ENCODE measurements around the gene GNAT2. TPM values are rescaled to one million over a fixed set of nuclear protein-coding genes. Genes with fewer than 3 reads are reported as not detected.

GNAT2 gene
- total and polyA plus RNA-seq, 4 donors: 0.24 TPM; not detected in 3

DNA sequence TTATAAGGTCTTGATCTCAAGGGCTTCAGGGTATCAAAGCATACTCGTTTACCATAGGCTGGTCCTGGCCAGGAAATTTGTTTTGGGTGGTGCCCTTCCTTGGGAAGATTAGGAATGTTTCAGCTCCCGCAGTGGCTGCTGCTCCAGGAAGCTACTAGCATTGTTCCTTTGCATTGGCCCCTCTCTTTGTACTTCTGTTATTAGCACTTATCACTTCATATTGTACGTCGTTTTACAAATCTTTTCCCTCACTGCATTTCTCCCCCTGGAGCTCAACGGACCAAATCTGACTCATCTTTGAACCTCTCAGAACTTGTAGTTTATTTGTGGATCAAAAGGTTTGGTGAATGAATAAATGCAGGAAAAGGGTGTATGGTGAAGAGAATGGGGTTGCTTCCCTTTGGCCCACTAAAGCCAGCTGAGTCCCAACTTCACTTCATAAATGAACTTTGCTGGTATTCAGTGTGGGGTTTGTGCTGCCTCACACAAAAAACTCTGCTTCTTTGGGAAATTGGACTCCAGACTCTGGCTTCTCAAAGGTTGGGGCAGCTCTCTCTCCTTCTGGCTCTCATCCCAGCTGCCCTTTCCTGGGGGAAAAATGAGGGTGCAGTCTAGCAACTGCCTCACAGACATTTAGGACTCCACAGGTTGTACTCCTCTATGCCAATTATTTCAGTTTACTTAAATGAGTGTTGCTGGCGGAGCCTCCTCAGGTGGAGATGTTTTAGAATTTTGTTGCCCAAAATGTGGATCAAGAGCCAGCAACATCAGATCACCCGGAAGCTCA lies 5.9 kb downstream of the GNAT2 start:
- Histone ChIP-seq H3K4me1 (ENCODE audit: control insufficient read depth in 5 of 5, insufficient read depth in 5 of 5, low read length in 5 of 5) (peaks cover 0 to 7% (median 0%) of the 10 kb centered on the region in 5 donors), H3K27me3 (ENCODE audit: control insufficient read depth in 3 of 3, insufficient read depth in 3 of 3, low read length in 2 of 3) (peaks cover 0 to 8% (median 0%) of the 10 kb centered on the region in 3 donors), H3K4me3 (no peak overlapping the region), H3K9ac (ENCODE audit: insufficient read depth in 1 of 2, low read length in 2 of 2) (no peak overlapping the region), H3K27ac (ENCODE audit: low read depth in 1 of 2, low read length in 1 of 2) (peak overlapping the region in 1 of 2 donors; percentile 56), H3K9me3 (ENCODE audit: control insufficient read depth in 4 of 4, insufficient read depth in 3 of 4, low read length in 3 of 4) (no peaks in the 10 kb centered on the region), H3K36me3 (ENCODE audit: control insufficient read depth in 4 of 4, insufficient read depth in 4 of 4, low read length in 4 of 4) (no peaks in the 10 kb centered on the region)
- no peak for ATAC-seq (ENCODE audit: insufficient read depth, low FRiP score)
- no peak for DNase-seq
- 52 to 78% methylated on average over 7 of the region's 7 CpGs for WGBS, 2 donors
- TF ChIP-seq CTCF (IDR thresholded peaks at IDR 0.05; ENCODE audit: control extremely low read depth, extremely low read depth): no peak

GRCh38 chr1:109611308-109611990 lies 8.0 kb downstream of the GNAT2 start:
- 74 to 90% methylated on average over 13 of the region's 13 CpGs for WGBS, 2 donors
- Histone ChIP-seq H3K9ac (ENCODE audit: insufficient read depth in 1 of 2, low read length in 2 of 2) (no peak overlapping the region), H3K27ac (ENCODE audit: low read depth in 1 of 2, low read length in 1 of 2) (no peak overlapping the region), H3K36me3 (ENCODE audit: control insufficient read depth in 4 of 4, insufficient read depth in 4 of 4, low read length in 4 of 4) (no peaks in the 10 kb centered on the region), H3K4me3 (no peak overlapping the region), H3K27me3 (ENCODE audit: control insufficient read depth in 3 of 3, insufficient read depth in 3 of 3, low read length in 2 of 3) (peaks cover 0 to 8% (median 0%) of the 10 kb centered on the region in 3 donors), H3K9me3 (ENCODE audit: control insufficient read depth in 4 of 4, insufficient read depth in 3 of 4, low read length in 3 of 4) (no peaks in the 10 kb centered on the region), H3K4me1 (ENCODE audit: control insufficient read depth in 5 of 5, insufficient read depth in 5 of 5, low read length in 5 of 5) (peaks cover 0 to 7% (median 0%) of the 10 kb centered on the region in 5 donors)
- no peak for DNase-seq
- ATAC-seq (ENCODE audit: insufficient read depth, low FRiP score): no peak
- no peak for TF ChIP-seq CTCF (IDR thresholded peaks at IDR 0.05; ENCODE audit: control extremely low read depth, extremely low read depth)

- H3K36me3 ChIP-seq (ENCODE audit: control insufficient read depth in 4 of 4, insufficient read depth in 4 of 4, low read length in 4 of 4): no peaks in the 10 kb centered on the region
- H3K27me3 ChIP-seq (ENCODE audit: control insufficient read depth in 3 of 3, insufficient read depth in 3 of 3, low read length in 2 of 3): peaks cover 0 to 8% (median 0%) of the 10 kb centered on the region in 3 donors
- no peak overlapping the region for H3K4me3 ChIP-seq
- no peak for ATAC-seq (ENCODE audit: insufficient read depth, low FRiP score)
- no peak for DNase-seq
- WGBS, 2 donors: 69 to 93% methylated on average over 3 of the region's 3 CpGs
- H3K27ac ChIP-seq (ENCODE audit: low read depth in 1 of 2, low read length in 1 of 2): no peak overlapping the region
- TF ChIP-seq CTCF (IDR thresholded peaks at IDR 0.05; ENCODE audit: control extremely low read depth, extremely low read depth): no peak
- H3K9ac ChIP-seq (ENCODE audit: insufficient read depth in 1 of 2, low read length in 2 of 2): no peak overlapping the region
- no peaks in the 10 kb centered on the region for H3K9me3 ChIP-seq (ENCODE audit: control insufficient read depth in 4 of 4, insufficient read depth in 3 of 4, low read length in 3 of 4)
- H3K4me1 ChIP-seq (ENCODE audit: control insufficient read depth in 5 of 5, insufficient read depth in 5 of 5, low read length in 5 of 5): peaks cover 0 to 7% (median 0%) of the 10 kb centered on the region in 5 donors
Observed at GRCh38 chr1:109610609-109611307, 8.7 kb downstream of the GNAT2 start.
